HT1080 (cell line): ENCODE data around the gene IFT25. TPM values are rescaled to one million over a fixed set of nuclear protein-coding genes. Genes with fewer than 3 reads are reported as not detected.
"Not testable (repeated sequence)": the region's sequence is repeated elsewhere in the genome, so short reads cannot be mapped to it uniquely, and the experiment has no call there.

ENCODE experiments used
- DNase-seq: peaks from one replicate; pipeline ENCODE4 v3.0.0-alpha.2; 2015; ENCODE audit warnings: low read depth
- total RNA-seq: library from RNA; depleted of rRNA; stranded (reverse); fragments of >200 nt; shearing (Covaris generic); gene quantifications from 2 replicates; pipeline ENCODE4 v1.2.3, GENCODE V29; 2014; rRNA removed

IFT25 gene
- total RNA-seq, 1 experiment from 2014 or later, result 58.5 TPM

DNA sequence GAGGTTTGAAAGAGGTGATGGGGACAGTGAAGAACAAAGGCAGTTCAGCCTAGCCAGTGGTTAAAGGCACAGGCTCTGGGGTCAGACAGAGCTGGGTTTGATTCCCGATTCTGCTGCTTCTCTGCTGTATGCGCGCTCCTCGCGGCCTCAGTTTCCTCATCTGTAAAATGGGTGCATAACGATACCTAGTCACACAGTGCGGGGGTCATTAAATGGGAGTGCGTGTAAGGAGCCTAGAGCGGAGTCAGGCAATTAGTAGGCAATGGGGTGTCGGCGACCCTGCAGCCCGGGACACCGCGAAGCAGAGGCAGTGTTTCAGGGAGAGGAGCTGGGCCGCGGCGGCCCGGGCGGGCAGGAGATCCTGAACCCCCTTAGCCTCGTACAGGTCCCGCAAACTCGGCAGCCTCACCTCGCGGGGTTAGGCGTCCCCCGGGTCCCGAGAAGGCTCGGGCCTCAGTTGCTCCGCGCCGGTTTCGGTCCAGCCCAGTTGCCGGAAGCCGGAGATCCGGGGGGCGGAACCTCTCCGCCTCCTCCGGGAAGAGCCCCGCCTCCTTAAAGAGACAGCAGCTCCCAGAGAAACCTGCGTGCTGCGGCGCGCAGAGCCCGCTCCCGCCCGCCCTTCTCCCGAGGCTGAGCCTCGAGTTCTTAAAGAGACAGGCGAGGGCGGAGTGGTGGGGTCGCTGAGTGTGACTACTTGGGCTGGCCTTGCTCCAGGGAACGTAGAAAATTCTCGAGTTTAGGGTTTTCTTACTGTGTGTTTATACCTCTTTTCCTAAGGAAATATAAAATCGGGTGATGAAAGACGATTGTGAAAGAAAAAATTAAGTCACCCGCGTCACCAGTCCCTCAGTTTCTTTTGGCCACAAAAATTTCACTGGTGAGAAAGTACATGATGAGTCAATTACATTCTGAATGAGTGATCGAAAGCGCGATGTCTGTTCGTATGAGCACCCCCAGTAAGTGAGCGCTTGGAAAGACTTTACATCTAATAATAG lies 55.9 kb downstream of the IFT25 start, which contains the start of gene YIPF1:
TSS of gene YIPF1 (minus strand) at position 494 of the 995 bp plus-strand sequence. CDS start 860 bp downstream, outside the sequence.
- DNase-seq, result peak; percentile 89

- DNase-seq, result no peak
These were observed 56.8 kb downstream of the IFT25 start for GRCh38 chr1:53888681-53889080.

GRCh38 chr1:53883600-53883999 lies 61.9 kb downstream of the IFT25 start:
- not testable (repeated sequence) for DNase-seq

- not testable (repeated sequence) for DNase-seq
These were observed 63.6 kb downstream of the IFT25 start for GRCh38 chr1:53881853-53882252.

DNA sequence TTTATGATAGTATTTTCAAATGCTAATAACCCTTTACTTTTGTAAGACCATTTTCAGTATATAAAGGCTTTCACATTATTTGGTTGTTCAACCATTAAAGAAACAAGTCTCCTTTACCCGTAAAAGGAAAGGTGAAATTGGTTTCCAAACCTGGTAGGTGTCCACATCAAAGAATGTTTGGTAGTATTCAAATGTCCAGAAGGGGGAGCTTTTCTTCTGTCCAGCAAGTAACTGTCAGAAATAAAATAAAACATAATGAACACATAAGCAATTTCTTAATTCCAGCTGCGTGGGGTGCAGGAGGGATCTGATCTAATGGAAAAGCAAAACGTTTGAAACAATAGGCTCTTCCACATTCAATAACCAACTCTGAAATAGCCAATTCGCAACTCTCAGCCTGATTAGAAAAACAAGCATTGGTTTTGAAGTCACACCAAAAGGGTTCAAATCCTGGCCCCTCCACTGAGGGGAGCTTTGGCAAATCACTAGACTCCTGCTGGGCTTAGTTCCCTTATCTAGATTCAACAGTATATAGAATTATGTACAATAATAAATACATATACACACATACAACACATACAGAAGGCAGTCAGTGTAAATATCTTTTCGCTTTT lies 66.9 kb downstream of the IFT25 start:
- DNase-seq, result peak; percentile 24

DNA sequence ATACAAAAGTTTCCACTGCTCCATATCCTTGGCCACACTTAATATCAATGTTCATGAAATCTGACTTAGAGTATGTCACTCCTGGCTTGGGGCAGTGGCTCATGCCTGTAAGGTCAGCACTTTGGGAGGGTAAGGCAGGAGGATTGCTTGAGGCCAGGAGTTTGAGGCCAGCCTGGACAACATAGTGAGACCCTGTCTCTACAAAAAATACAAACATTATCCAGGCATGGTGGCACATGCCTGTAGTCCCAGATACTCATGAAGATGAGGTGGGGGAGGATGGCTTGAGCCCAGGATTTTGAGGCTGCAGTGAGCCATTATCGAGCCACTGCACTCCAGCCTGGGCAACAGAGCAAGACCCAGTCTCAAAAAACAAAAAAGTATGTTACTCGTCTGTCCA lies 70.3 kb downstream of the IFT25 start:
- not testable (repeated sequence) for DNase-seq

DNA sequence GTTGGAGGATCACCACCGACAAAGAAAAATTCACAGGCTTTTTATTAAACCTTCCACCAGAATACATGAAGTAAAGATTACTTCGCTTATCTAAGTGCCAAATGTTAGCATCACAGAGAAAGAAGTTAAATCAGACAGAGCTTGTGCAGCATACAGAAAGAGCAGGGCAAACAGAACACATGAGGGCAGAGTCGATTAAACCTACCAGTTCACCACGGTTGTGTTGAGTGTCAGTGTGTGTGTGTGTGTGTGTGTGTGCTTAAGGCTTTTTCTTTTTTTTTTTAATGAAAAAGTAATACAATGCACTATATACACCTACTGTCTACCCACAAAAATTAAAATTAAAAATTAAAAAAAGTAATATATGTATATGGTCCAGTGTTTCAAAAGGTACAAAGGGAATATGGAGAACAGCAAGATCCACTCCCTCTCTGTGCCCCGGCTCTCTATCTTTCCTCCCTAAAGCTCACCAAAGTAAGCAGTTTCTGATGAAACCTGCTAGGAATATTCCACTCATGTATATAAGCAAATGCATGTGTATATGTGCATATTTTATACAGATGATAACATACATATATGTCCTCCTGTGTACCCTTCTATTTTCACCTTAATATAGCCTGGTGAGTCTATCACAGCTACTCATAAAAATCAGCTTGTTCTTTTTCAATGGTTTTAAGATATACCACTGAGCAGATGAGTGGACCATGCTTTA lies 73.6 kb downstream of the IFT25 start:
- DNase-seq, result no peak

Other genes starting within 250 kb of the IFT25 start
- gene GLIS1, start 206.5 kb downstream of the IFT25 start, total RNA-seq, result 0.20 and 0.71 TPM in 2 replicates
- gene NDC1, start 107.4 kb downstream of the IFT25 start, total RNA-seq, result 51.8 and 68.6 TPM in 2 replicates
- 20.2 and 24.9 TPM in 2 replicates for gene YIPF1, start 55.9 kb downstream of the IFT25 start, total RNA-seq
- not detected in 2 replicates for gene DIO1, start 51.5 kb downstream of the IFT25 start, total RNA-seq
- 33.6 and 41.8 TPM in 2 replicates for gene LRRC42, start 651 bp upstream of the IFT25 start, total RNA-seq
- not detected in 2 replicates for gene LDLRAD1, start 72.5 kb upstream of the IFT25 start, total RNA-seq
- 208 and 262 TPM in 2 replicates for gene TMEM59, start 107.5 kb upstream of the IFT25 start, total RNA-seq
- gene TCEANC2, start 107.9 kb upstream of the IFT25 start, total RNA-seq, result 5.5 and 6.1 TPM in 2 replicates
- gene CDCP2, start 207.3 kb upstream of the IFT25 start, total RNA-seq, result not detected in 2 replicates